IMR-90 (cell line): ENCODE measurements around the gene CHMP1A.

Experiments
- MAZ ChIP-seq: IDR thresholded peaks from 2 replicates; pipeline ENCODE4 v1.6.1; 2012; ENCODE audit warnings: low read depth, mild to moderate bottlenecking, low read length, improper control_type of control experiment, moderate library complexity, borderline replicate concordance
- POLR2A ChIP-seq: IDR thresholded peaks from 2 replicates; pipeline ENCODE4 v1.6.1; 2012; ENCODE audit warnings: mild to moderate bottlenecking, low read depth, low read length
- RCOR1 ChIP-seq: IDR thresholded peaks from 2 replicates; pipeline ENCODE4 v1.6.1; 2012; ENCODE audit warnings: mild to moderate bottlenecking, low read length, improper control_type of control experiment; ENCODE audit not compliant: insufficient replicate concordance
- RFX5 ChIP-seq: IDR thresholded peaks from 2 replicates; pipeline ENCODE4 v1.8.0; 2012; ENCODE audit warnings: low read depth, mild to moderate bottlenecking, low read length, moderate library complexity
- TF ChIP-seq, protein P1 (sequence below): conservative IDR thresholded peaks from 2 replicates; pipeline ENCODE4 v1.5.1; 2012; ENCODE audit warnings: mild to moderate bottlenecking, low read depth, low read length, improper control_type of control experiment
- TF ChIP-seq, protein P2 (sequence below): fragments of 150-350 bp; IDR thresholded peaks from 2 replicates; pipeline ENCODE4 v1.6.1; 2017; ENCODE audit warnings: mild to moderate bottlenecking, antibody characterized with exemption, low read length, low read depth

DNA sequence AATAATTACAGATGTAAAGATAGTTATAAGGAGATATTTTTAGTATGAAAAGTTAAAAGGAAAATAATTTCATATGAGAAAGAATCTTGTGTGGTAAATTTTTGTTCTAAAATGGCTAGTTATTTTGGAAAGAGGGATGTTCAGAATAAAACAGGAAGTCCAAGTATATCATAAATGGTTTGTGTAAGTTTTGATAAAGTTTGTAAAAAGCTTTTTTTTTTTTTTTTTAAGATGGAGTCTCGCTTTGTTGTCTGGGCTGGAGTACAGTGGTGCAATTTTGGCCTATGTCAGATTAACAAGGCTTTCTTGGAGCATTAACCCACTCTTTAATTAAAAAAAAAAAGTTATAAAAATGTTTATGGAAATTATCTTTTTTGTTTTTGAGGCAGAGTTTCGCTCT is 20.8 kb upstream of the CHMP1A start:
- TF ChIP-seq, protein P1, sequence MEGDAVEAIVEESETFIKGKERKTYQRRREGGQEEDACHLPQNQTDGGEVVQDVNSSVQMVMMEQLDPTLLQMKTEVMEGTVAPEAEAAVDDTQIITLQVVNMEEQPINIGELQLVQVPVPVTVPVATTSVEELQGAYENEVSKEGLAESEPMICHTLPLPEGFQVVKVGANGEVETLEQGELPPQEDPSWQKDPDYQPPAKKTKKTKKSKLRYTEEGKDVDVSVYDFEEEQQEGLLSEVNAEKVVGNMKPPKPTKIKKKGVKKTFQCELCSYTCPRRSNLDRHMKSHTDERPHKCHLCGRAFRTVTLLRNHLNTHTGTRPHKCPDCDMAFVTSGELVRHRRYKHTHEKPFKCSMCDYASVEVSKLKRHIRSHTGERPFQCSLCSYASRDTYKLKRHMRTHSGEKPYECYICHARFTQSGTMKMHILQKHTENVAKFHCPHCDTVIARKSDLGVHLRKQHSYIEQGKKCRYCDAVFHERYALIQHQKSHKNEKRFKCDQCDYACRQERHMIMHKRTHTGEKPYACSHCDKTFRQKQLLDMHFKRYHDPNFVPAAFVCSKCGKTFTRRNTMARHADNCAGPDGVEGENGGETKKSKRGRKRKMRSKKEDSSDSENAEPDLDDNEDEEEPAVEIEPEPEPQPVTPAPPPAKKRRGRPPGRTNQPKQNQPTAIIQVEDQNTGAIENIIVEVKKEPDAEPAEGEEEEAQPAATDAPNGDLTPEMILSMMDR: no peak
- TF ChIP-seq RFX5: no peak
- no peak for TF ChIP-seq RCOR1
- no peak for TF ChIP-seq MAZ
- no peak for TF ChIP-seq POLR2A
- TF ChIP-seq, protein P2, sequence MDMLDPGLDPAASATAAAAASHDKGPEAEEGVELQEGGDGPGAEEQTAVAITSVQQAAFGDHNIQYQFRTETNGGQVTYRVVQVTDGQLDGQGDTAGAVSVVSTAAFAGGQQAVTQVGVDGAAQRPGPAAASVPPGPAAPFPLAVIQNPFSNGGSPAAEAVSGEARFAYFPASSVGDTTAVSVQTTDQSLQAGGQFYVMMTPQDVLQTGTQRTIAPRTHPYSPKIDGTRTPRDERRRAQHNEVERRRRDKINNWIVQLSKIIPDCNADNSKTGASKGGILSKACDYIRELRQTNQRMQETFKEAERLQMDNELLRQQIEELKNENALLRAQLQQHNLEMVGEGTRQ: no peak
